ENCODE measurements around the gene MAPK6.

DNA sequence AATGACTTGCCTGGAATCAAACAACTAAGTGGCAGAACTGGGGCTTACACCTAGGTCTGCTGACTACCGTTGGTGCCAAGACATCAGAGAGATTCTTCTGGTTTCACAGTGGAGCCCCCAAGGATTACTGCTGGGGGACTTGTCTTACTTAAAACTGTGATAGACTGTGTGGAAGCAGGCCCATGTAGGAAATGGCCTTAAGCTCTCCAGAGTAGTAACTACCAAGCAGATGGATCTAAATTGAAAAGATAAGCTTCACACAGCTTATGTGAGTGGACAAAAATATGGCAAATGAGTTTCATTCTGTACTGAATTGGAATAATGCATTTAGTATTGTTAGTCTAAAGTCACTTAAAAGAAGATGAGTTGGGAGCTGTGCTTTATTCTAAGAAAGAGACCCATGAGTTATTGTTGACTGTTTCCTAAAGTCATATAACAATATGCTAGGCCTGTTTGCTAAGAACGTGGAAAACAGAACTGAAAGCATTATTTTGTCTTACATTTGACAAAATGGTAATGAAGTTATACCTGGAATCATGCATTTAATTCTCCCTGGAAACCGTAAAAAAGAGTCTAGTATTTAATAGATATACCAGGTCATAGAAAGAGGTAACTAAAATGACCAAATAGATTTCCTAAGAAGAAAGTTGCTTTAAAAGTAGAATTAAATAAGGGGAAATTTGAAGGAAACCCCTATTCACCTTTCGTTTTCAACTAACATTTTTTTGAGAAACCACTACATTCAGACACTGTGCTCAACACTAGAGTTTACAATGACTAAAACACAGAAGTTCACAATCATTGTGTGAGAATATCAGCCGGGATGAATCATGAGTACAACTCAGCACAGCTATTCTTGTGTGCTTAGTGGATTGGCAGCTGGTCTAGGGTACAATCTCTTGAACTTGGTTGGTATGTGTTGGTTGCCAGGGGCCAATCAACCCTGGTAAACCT, 13.0 kb upstream of the MAPK6 start:
- TF ChIP-seq, protein P1, sequence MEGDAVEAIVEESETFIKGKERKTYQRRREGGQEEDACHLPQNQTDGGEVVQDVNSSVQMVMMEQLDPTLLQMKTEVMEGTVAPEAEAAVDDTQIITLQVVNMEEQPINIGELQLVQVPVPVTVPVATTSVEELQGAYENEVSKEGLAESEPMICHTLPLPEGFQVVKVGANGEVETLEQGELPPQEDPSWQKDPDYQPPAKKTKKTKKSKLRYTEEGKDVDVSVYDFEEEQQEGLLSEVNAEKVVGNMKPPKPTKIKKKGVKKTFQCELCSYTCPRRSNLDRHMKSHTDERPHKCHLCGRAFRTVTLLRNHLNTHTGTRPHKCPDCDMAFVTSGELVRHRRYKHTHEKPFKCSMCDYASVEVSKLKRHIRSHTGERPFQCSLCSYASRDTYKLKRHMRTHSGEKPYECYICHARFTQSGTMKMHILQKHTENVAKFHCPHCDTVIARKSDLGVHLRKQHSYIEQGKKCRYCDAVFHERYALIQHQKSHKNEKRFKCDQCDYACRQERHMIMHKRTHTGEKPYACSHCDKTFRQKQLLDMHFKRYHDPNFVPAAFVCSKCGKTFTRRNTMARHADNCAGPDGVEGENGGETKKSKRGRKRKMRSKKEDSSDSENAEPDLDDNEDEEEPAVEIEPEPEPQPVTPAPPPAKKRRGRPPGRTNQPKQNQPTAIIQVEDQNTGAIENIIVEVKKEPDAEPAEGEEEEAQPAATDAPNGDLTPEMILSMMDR (IDR thresholded peaks at IDR 0.05) = no peak
- TF ChIP-seq POLR2A (IDR thresholded peaks at IDR 0.05; ENCODE audit: low read depth) = no peak
- TF ChIP-seq POLR2AphosphoS5 (IDR thresholded peaks at IDR 0.05) = no peak

Measured in esophagus muscularis mucosa (tissue), 3 donors.